B cell (primary cell): ENCODE data around the gene ESRRB.

ENCODE experiments used
- EZH2 ChIP-seq: IDR thresholded peaks from 2 replicates; pipeline ENCODE4 v1.6.1; 2012; ENCODE audit warnings: borderline replicate concordance, low read depth, mild to moderate bottlenecking, moderate library complexity, low read length; ENCODE audit not compliant: insufficient read depth, poor library complexity, severe bottlenecking
- TF ChIP-seq, protein P1 (sequence below): fragments of 200-600 bp; IDR thresholded peaks from one replicate; pipeline ENCODE4 v1.8.0; 2022; ENCODE audit warnings: antibody characterized with exemption, mild to moderate bottlenecking

DNA sequence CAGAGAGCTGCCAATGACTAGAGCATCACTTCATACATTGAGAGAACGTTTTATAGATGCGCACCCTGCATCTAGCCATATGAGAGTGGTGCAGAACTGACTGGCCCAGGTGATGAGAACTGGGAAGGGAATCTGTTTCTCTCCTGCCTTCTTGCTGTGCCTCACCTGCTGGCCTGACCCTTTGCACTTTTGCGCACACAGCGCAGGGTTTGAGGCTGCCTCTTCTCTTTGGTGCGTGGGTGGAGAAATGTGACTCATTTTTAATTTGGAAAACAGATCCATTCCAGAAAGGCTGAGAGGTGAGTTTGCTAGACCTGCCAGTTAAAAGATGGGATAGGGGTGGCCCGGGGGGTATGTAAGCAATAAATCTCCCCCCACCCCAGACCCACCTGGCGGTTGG is 453 bp upstream of the ESRRB start:
- no peak for TF ChIP-seq EZH2
- TF ChIP-seq, protein P1, sequence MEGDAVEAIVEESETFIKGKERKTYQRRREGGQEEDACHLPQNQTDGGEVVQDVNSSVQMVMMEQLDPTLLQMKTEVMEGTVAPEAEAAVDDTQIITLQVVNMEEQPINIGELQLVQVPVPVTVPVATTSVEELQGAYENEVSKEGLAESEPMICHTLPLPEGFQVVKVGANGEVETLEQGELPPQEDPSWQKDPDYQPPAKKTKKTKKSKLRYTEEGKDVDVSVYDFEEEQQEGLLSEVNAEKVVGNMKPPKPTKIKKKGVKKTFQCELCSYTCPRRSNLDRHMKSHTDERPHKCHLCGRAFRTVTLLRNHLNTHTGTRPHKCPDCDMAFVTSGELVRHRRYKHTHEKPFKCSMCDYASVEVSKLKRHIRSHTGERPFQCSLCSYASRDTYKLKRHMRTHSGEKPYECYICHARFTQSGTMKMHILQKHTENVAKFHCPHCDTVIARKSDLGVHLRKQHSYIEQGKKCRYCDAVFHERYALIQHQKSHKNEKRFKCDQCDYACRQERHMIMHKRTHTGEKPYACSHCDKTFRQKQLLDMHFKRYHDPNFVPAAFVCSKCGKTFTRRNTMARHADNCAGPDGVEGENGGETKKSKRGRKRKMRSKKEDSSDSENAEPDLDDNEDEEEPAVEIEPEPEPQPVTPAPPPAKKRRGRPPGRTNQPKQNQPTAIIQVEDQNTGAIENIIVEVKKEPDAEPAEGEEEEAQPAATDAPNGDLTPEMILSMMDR, result no peak
